Thyroid gland (tissue), 4 donors: ENCODE results near the gene ITPKB.

Experiments used
- CTCF ChIP-seq, 6 experiments: fragments of 200-600 bp in 3 of 6; fragments of 450-650 bp in 3 of 6; sonication (generic) in 3 of 6; IDR thresholded peaks; one replicate each; pipeline ENCODE4 v1.5.1; 2016 to 2019; ENCODE audit warnings: antibody characterized with exemption in 6 of 6, mild to moderate bottlenecking in 2 of 6, inconsistent platforms in 1 of 6, moderate library complexity in 1 of 6
- POLR2A ChIP-seq, 2 donors: fragments of 450-650 bp; IDR thresholded peaks; one replicate each; pipeline ENCODE4 v1.6.1; 2017; ENCODE audit warnings: antibody characterized with exemption in 2 of 2, mild to moderate bottlenecking in 2 of 2, moderate library complexity in 1 of 2

- TF ChIP-seq CTCF (IDR thresholded peaks at IDR 0.05) (no peak), POLR2A (IDR thresholded peaks at IDR 0.05) (no peak)
Measured at GRCh38 chr1:226696547-226696946, 42.5 kb downstream of the ITPKB start.
